ENCODE results near the gene MRTFA.

DNA sequence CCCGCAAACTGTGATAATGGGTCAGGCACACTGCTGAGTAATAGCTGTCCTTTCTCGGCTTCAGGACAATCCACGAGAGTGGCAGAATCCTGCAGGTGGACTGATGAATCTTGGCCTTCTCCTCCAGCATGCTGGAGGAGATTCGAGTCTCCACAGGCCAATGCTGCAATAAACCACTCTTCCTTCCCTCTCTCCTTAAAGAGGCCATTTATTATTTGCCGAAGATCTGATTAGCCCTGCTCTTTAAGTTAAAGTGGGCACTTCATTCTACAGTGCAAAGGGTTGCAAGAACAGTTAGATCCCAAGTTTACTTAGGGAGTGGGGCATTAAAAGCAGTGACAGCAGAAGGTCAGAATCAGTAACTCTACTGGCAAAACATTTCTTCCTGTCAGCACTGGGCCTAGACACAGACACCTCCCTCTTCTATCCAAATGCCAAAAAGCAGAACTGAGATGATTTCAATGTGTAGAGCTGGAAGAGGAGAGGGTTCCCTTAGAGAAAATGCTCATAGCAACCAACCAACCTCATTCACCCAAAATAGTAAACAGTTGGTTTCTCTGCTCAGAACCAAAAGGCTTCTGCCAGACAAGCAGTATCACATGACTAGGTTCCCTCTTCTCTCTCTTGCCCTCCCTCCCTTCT is 144.4 kb downstream of the MRTFA start:
- no peak for TF ChIP-seq POLR2A (IDR thresholded peaks at IDR 0.05)
- TF ChIP-seq, protein P1, sequence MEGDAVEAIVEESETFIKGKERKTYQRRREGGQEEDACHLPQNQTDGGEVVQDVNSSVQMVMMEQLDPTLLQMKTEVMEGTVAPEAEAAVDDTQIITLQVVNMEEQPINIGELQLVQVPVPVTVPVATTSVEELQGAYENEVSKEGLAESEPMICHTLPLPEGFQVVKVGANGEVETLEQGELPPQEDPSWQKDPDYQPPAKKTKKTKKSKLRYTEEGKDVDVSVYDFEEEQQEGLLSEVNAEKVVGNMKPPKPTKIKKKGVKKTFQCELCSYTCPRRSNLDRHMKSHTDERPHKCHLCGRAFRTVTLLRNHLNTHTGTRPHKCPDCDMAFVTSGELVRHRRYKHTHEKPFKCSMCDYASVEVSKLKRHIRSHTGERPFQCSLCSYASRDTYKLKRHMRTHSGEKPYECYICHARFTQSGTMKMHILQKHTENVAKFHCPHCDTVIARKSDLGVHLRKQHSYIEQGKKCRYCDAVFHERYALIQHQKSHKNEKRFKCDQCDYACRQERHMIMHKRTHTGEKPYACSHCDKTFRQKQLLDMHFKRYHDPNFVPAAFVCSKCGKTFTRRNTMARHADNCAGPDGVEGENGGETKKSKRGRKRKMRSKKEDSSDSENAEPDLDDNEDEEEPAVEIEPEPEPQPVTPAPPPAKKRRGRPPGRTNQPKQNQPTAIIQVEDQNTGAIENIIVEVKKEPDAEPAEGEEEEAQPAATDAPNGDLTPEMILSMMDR (IDR thresholded peaks at IDR 0.05), result no peak
